K562 (cell line): ENCODE data around the gene FN1. TPM values are rescaled to one million over a fixed set of nuclear protein-coding genes. Genes with fewer than 3 reads are reported as not detected.

ENCODE experiments used
- ATAC-seq: fragments of 200-7000 bp; cut with Tn5 transposase; 3 replicates; pipeline ENCODE4 v1.9.1; 2020; ENCODE audit warnings: moderate library complexity
- BruUV-seq: library from RNA; stranded (reverse); fragments of 400-500 nt; replicated peaks from 2 replicates; lab custom pipeline; 2021; lab: Mats Ljungman, UMichigan
- CTCF ChIA-PET: fragments of 300-600 bp; formaldehyde crosslinking; extraction: SDS; loops from one replicate; lab custom pipeline; 2021; ENCODE audit warnings: low intra/inter-chr PET ratio; lab: Yijun Ruan, JAX
- POLR2A ChIA-PET: fragments of 300-600, 350-650 bp; sonication (Branson Sonifier 250); formaldehyde crosslinking; extraction: SDS; loops from one replicate; lab custom pipeline; 2021; ENCODE audit warnings: antibody characterized with exemption, inconsistent platforms; lab: Yijun Ruan, JAX
- DNase-seq, 4 experiments: peaks; one replicate each; pipeline versions ENCODE4 v3.0.0 to v3.0.0-alpha.2; 2011 to 2018; ENCODE audit warnings: low spot score in 3 of 4, mixed read lengths in 3 of 4; ENCODE audit errors: extremely low read depth in 1 of 4
- FAIRE-seq: peaks from 2 replicates; lab custom pipeline; 2011; peaks lifted over from hg19 to GRCh38; lab: Jason Lieb, UNC
- H2AFZ ChIP-seq: 2 replicates; pipeline ENCODE4 v1.6.0; 2011; ENCODE audit warnings: low read depth, low read length, control low read depth, inconsistent platforms
- H3K27ac ChIP-seq: fragments of 200-600 bp; 3 replicates; pipeline ENCODE4 v1.8.0; 2011; ENCODE audit warnings: low read depth, mild to moderate bottlenecking, control low read depth, inconsistent platforms, low read length, moderate library complexity, mixed read lengths; ENCODE audit errors: extremely low read depth
- H3K27me3 ChIP-seq, 2 experiments: fragments of 300-600 bp in 1 of 2; 2 replicates in 1 of 2; 3 replicates in 1 of 2; pipeline versions ENCODE4 v1.6.0 to v1.8.0; 2011; ENCODE audit warnings: inconsistent platforms in 2 of 2, low read length in 2 of 2, mild to moderate bottlenecking in 1 of 2, mixed read lengths in 1 of 2, moderate library complexity in 1 of 2; ENCODE audit not compliant: control insufficient read depth in 2 of 2, insufficient read depth in 2 of 2
- H3K36me3 ChIP-seq: fragments of 300-600 bp; 3 replicates; pipeline ENCODE4 v1.8.0; 2011; ENCODE audit warnings: mild to moderate bottlenecking, low read length, inconsistent platforms; ENCODE audit not compliant: control insufficient read depth, insufficient read depth
- H3K4me1 ChIP-seq, 2 experiments: fragments of 200-600 bp in 1 of 2; replicated peaks in 1 of 2; 2 replicates in 1 of 2; 3 replicates in 1 of 2; pipeline versions ENCODE4 v1.5.1 to v1.8.0; 2011; ENCODE audit warnings: inconsistent platforms in 2 of 2, low read length in 2 of 2, mild to moderate bottlenecking in 1 of 2, mixed read lengths in 1 of 2, moderate library complexity in 1 of 2; ENCODE audit not compliant: control insufficient read depth in 2 of 2, insufficient read depth in 2 of 2
- H3K4me2 ChIP-seq: 2 replicates; pipeline ENCODE4 v1.6.1; 2011; ENCODE audit warnings: low read length, control low read depth, inconsistent platforms, mixed read lengths; ENCODE audit not compliant: insufficient read depth
- H3K4me3 ChIP-seq: fragments of 200-600 bp; sonication (generic), shearing (Covaris generic); 2 replicates; pipeline ENCODE4 v1.5.1; 2016; ENCODE audit warnings: control low read depth, inconsistent platforms
- H3K79me2 ChIP-seq: fragments of 200-600 bp; 3 replicates; pipeline ENCODE4 v1.8.0; 2011; ENCODE audit warnings: low read length, inconsistent platforms; ENCODE audit not compliant: control insufficient read depth, insufficient read depth
- H3K9ac ChIP-seq, 2 experiments: 2 replicates each; pipeline versions ENCODE4 v1.6.0 to v1.6.1; 2011; ENCODE audit warnings: low read depth in 2 of 2, low read length in 2 of 2, control low read depth in 1 of 2, inconsistent platforms in 1 of 2, mild to moderate bottlenecking in 1 of 2, mixed read lengths in 1 of 2; ENCODE audit not compliant: insufficient read depth in 1 of 2
- H3K9me1 ChIP-seq: one replicate; pipeline ENCODE4 v1.6.0; 2011; ENCODE audit warnings: inconsistent platforms, mild to moderate bottlenecking, low read length, moderate library complexity; ENCODE audit not compliant: control insufficient read depth, insufficient read depth
- H3K9me3 ChIP-seq: replicated peaks from 2 replicates; pipeline ENCODE4 v1.5.1; 2011; ENCODE audit warnings: low read depth, low read length, inconsistent platforms; ENCODE audit not compliant: control insufficient read depth, insufficient read depth
- H4K20me1 ChIP-seq: replicated peaks from 2 replicates; pipeline ENCODE4 v1.6.1; 2011; ENCODE audit warnings: low read length, inconsistent platforms, mixed read lengths; ENCODE audit not compliant: control insufficient read depth, insufficient read depth
- CGGBP1 ChIP-seq: fragments of 250-450 bp; sonication (Bioruptor Pico); IDR thresholded peaks from 2 replicates; pipeline ENCODE4 v1.9.0; 2021; ENCODE audit warnings: mild to moderate bottlenecking
- EHMT2 ChIP-seq: fragments of 450-650 bp; IDR thresholded peaks from 2 replicates; pipeline ENCODE4 v1.6.1; 2018; ENCODE audit warnings: antibody characterized with exemption
- GATAD2A ChIP-seq: fragments of 450-650 bp; IDR thresholded peaks from 2 replicates; pipeline ENCODE4 v1.6.1; 2017
- HDAC6 ChIP-seq: IDR thresholded peaks from 2 replicates; pipeline ENCODE4 v1.6.1; 2012; ENCODE audit warnings: low read depth, mild to moderate bottlenecking, control low read depth, inconsistent platforms, low read length, moderate library complexity
- PHB ChIP-seq: fragments of 250-450 bp; sonication (Bioruptor Pico); IDR thresholded peaks from 2 replicates; pipeline ENCODE4 v1.5.0; 2021
- PRPF4 ChIP-seq: fragments of 200-400 bp; formaldehyde crosslinking; IDR thresholded peaks from one replicate; pipeline ENCODE4 v1.6.1; 2017; ENCODE audit warnings: low read length, low read depth, mild to moderate bottlenecking; ENCODE audit not compliant: insufficient read depth, poor library complexity, severe bottlenecking
- SNRNP70 ChIP-seq: fragments of 200-400 bp; formaldehyde crosslinking; optimal IDR thresholded peaks from 2 replicates; pipeline ENCODE3; 2017; ENCODE audit warnings: low read depth, low read length
- WGBS: fragments of 100-300 bp; shearing (Covaris generic); methylation state at CpG from one replicate; pipeline ENCODE4 v1.1.6; 2016; ENCODE audit warnings: low coverage, mixed read lengths; ENCODE audit not compliant: insufficient coverage; ENCODE audit errors: missing lambda C conversion rate; 5-methylcytosine and 5-hydroxymethylcytosine counted together
- in situ Hi-C: fragments of 300-500 bp; cut with MboI; formaldehyde crosslinking; loops from 4 replicates; pipeline ENCODE4 v1.15.0; 2018; ENCODE audit warnings: inconsistent platforms, mixed read lengths
- intact Hi-C: fragments of 100-400 bp; cut with micrococcal nuclease; formaldehyde crosslinking; loops from 2 replicates; pipeline ENCODE4 v1.14.2; 2022
- polyA plus RNA-seq, 8 experiments: library from polyadenylated mRNA; depleted of rRNA in 4 of 8; stranded (reverse) in 5 of 8; unstranded in 3 of 8; fragments of >200 nt; fragmentation: Nextera tagmentation in 2 of 8; fragmentation: Illumina TruSeq in 1 of 8; extraction: Ambion mirVana in 2 of 8; extraction: Trizol in 1 of 8; gene quantifications; 2 replicates each; pipeline versions ENCODE4 v1.2.1 to v1.2.3, GENCODE V29; 2011 to 2014; ENCODE audit warnings: inconsistent platforms in 1 of 8, missing spikeins in 1 of 8
- total RNA-seq, 7 experiments: library from RNA; depleted of rRNA in 6 of 7; stranded (reverse); fragments of >200 nt in 6 of 7; fragmentation: Illumina TruSeq in 2 of 7; extraction: Trizol in 2 of 7; gene quantifications; 2 replicates each; pipeline versions ENCODE4 v1.2.1 to v1.2.3, GENCODE V29; 2011 to 2021; ENCODE audit warnings: low replicate concordance in 1 of 7
- TF ChIP-seq, protein P1 (sequence below): fragments of 250-450 bp; sonication (Bioruptor Pico); IDR thresholded peaks from 2 replicates; pipeline ENCODE4 v1.4.0; 2020; ENCODE audit warnings: borderline replicate concordance
- TF ChIP-seq, protein P2 (sequence below): sonication (generic); formaldehyde crosslinking; IDR thresholded peaks from 2 replicates; pipeline ENCODE4 v1.9.0; 2022; ENCODE audit warnings: mild to moderate bottlenecking, missing genetic modification reagents

The FN1 gene
- total and polyA plus RNA-seq, 9 of the 15 experiments (the other 6 are each of a cell fraction or from before 2014, with no cell fraction given): 7.4 to 19.1 (median 11.2) TPM

GRCh38 chr2:215405722-215406581, 29.9 kb downstream of the FN1 start:
- Histone ChIP-seq H3K9ac (no peak overlapping the region), H3K4me3 (no peak overlapping the region), H4K20me1 (no peaks in the 10 kb centered on the region), H3K4me1 (no peaks in the 10 kb centered on the region), H3K36me3 (peaks cover 3% of the 10 kb centered on the region; the same call in 1 of the 3 replicates), H3K4me2 (no peak overlapping the region), H3K79me2 (no peaks in the 10 kb centered on the region), H3K27ac (no peak overlapping the region), H2AFZ (no peak overlapping the region), H3K9me3 (no peaks in the 10 kb centered on the region), H3K27me3 (no peaks in the 10 kb centered on the region), H3K9me1 (no peaks in the 10 kb centered on the region)
- in situ Hi-C loops (no loop called here), intact Hi-C loops (no loop called here)
- no peak for DNase-seq
- TF ChIP-seq EHMT2: no peak
- TF ChIP-seq CGGBP1 (CRISPR knock-in tag): no peak
- TF ChIP-seq HDAC6: no peak
- TF ChIP-seq PHB: no peak
- TF ChIP-seq SNRNP70: no peak
- TF ChIP-seq GATAD2A: no peak
- TF ChIP-seq, protein P1, sequence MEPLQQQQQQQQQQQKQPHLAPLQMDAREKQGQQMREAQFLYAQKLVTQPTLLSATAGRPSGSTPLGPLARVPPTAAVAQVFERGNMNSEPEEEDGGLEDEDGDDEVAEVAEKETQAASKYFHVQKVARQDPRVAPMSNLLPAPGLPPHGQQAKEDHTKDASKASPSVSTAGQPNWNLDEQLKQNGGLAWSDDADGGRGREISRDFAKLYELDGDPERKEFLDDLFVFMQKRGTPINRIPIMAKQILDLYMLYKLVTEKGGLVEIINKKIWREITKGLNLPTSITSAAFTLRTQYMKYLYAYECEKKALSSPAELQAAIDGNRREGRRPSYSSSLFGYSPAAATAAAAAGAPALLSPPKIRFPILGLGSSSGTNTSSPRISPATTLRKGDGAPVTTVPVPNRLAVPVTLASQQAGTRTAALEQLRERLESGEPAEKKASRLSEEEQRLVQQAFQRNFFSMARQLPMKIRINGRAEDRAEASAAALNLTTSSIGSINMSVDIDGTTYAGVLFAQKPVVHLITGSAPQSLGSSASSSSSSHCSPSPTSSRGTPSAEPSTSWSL: no peak
- TF ChIP-seq, protein P2, sequence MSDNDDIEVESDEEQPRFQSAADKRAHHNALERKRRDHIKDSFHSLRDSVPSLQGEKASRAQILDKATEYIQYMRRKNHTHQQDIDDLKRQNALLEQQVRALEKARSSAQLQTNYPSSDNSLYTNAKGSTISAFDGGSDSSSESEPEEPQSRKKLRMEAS (CRISPR knock-in tag): no peak
- no peak for TF ChIP-seq PRPF4
- no peak; the same call in 2 of the 3 replicates for ATAC-seq
- 58% methylated on average over 9 of the region's 11 CpGs for WGBS
- POLR2A ChIA-PET: no interaction called here
- BruUV-seq: no TSS peak
- FAIRE-seq: no peak
- CTCF ChIA-PET: no interaction called here
